WERI-Rb-1 (cell line): ENCODE measurements around the gene SRRD.
"Not testable (repeated sequence)": the region's sequence is repeated elsewhere in the genome, so short reads cannot be mapped to it uniquely, and the experiment has no call there.

Source experiments
- DNase-seq: peaks from one replicate; pipeline ENCODE4 v3.0.0-alpha.2; 2020
- H3K27ac ChIP-seq: fragments of 250-450 bp; sonication (Bioruptor Pico); 2 replicates; pipeline ENCODE4 v1.5.1; 2020; ENCODE audit warnings: mild to moderate bottlenecking, moderate library complexity
- H3K27me3 ChIP-seq: fragments of 250-450 bp; sonication (Bioruptor Pico); 2 replicates; pipeline ENCODE4 v1.5.1; 2021; ENCODE audit warnings: mild to moderate bottlenecking, low read depth, moderate library complexity; ENCODE audit not compliant: insufficient read depth, severe bottlenecking
- H3K36me3 ChIP-seq: fragments of 250-450 bp; sonication (Bioruptor Pico); 2 replicates; pipeline ENCODE4 v1.5.1; 2020; ENCODE audit warnings: mild to moderate bottlenecking, moderate library complexity
- H3K4me3 ChIP-seq: 2 replicates; pipeline ENCODE4 v1.5.1; 2011; ENCODE audit warnings: low read depth, mild to moderate bottlenecking, control low read depth, low read length
- H3K9me3 ChIP-seq: fragments of 250-450 bp; sonication (Bioruptor Pico); 2 replicates; pipeline ENCODE4 v1.5.1; 2021; ENCODE audit warnings: mild to moderate bottlenecking, moderate library complexity; ENCODE audit not compliant: severe bottlenecking
- CTCF ChIP-seq: IDR thresholded peaks from 2 replicates; pipeline ENCODE4 v1.5.1; 2011; ENCODE audit warnings: low read depth, mild to moderate bottlenecking, control low read depth, inconsistent platforms, low read length

SRRD gene

GRCh38 chr22:26522592-26522991 is 38.9 kb downstream of the SRRD start:
- H3K36me3 ChIP-seq, result no peaks in the 10 kb centered on the region; the same call in 1 of the 2 replicates

GRCh38 chr22:26524870-26525269 is 41.2 kb downstream of the SRRD start:
- Histone ChIP-seq H3K36me3 (peaks cover 4% of the 10 kb centered on the region), H3K27ac (no peak overlapping the region), H3K27me3 (no peaks in the 10 kb centered on the region), H3K9me3 (peaks cover 2% of the 10 kb centered on the region), H3K4me3 (no peak overlapping the region)
- TF ChIP-seq CTCF, result no peak
- DNase-seq, result no peak

More at GRCh38 chr22:26522592-26522991, 38.9 kb downstream of the SRRD start:
- TF ChIP-seq CTCF, result no peak
- peaks cover 2% of the 10 kb centered on the region for H3K9me3 ChIP-seq
- no peaks in the 10 kb centered on the region for H3K27me3 ChIP-seq
- no peak overlapping the region for H3K27ac ChIP-seq
- no peak for DNase-seq
- no peak overlapping the region for H3K4me3 ChIP-seq

GRCh38 chr22:26525946-26526564 is 42.4 kb downstream of the SRRD start:
- Histone ChIP-seq H3K4me3 (no peak overlapping the region), H3K27me3 (no peaks in the 10 kb centered on the region), H3K9me3 (peaks cover 2% of the 10 kb centered on the region), H3K27ac (no peak overlapping the region; the same call in 1 of the 2 replicates), H3K36me3 (peaks cover 4% of the 10 kb centered on the region)
- DNase-seq, result no peak
- no peak for TF ChIP-seq CTCF

- Histone ChIP-seq H3K27me3 (no peaks in the 10 kb centered on the region), H3K4me3 (no peak overlapping the region), H3K36me3 (peaks cover 4% of the 10 kb centered on the region), H3K27ac (peak overlapping the region; percentile 65), H3K9me3 (peaks cover 2% of the 10 kb centered on the region)
- TF ChIP-seq CTCF, result no peak
- peak; percentile 14 for DNase-seq
Observed at GRCh38 chr22:26527167-26527566, 43.5 kb downstream of the SRRD start.

- Histone ChIP-seq H3K27ac (peak overlapping the region; percentile 65), H3K4me3 (no peak overlapping the region), H3K9me3 (peaks cover 2% of the 10 kb centered on the region), H3K27me3 (no peaks in the 10 kb centered on the region), H3K36me3 (peaks cover 4% of the 10 kb centered on the region)
- no peak for TF ChIP-seq CTCF
- peak; percentile 79 for DNase-seq
Observed at GRCh38 chr22:26527574-26528465, 44.1 kb downstream of the SRRD start.

- not testable (repeated sequence) for H3K9me3 ChIP-seq, DNase-seq, H3K4me3 ChIP-seq, H3K27me3 ChIP-seq, H3K36me3 ChIP-seq
- H3K27ac ChIP-seq, result peak overlapping the region; percentile 65
Observed at GRCh38 chr22:26528518-26528917, 44.8 kb downstream of the SRRD start.
